Neural progenitor cell (in vitro differentiated cells): ENCODE data around the gene XG.
"Not testable (repeated sequence)": the region's sequence is repeated elsewhere in the genome, so short reads cannot be mapped to it uniquely, and the experiment has no call there.

Experiments used
- CTCF ChIP-seq: fragments of 200-600 bp; sonication (generic); IDR thresholded peaks from 2 replicates; pipeline ENCODE4 v1.5.1; 2017; ENCODE audit warnings: antibody characterized with exemption, mild to moderate bottlenecking
- EZH2 ChIP-seq: fragments of 200-600 bp; sonication (generic); IDR thresholded peaks from 2 replicates; pipeline ENCODE4 v1.6.1; 2017; ENCODE audit warnings: antibody characterized with exemption, mild to moderate bottlenecking, moderate library complexity

DNA sequence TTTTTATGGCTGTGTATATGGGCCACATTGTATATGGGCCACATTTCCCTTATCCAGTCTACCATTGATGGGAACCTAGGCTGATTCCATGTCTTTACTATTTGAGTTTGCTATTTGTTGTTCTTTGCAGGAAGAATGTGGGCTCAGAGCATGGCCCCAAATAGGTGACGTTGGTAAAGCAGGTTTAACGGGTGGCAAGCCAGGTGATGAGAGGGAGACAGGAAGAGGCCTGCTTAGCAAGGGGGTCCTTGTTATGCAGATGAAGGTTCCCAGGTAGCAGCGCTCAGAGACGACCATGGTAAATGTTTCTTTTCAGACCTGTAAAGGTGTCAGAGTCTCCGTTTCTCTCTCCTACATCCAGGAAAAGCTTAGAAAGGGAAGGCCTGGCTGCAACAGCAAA is 48.1 kb downstream of the XG start:
- TF ChIP-seq CTCF, EZH2: not testable (repeated sequence)
